ENCODE results near the gene PGM5. TPM values are rescaled to one million over a fixed set of nuclear protein-coding genes. Genes with fewer than 3 reads are reported as not detected.

PGM5 gene
- total RNA-seq, 1 experiment from 2014 or later = 4.2 TPM

DNA sequence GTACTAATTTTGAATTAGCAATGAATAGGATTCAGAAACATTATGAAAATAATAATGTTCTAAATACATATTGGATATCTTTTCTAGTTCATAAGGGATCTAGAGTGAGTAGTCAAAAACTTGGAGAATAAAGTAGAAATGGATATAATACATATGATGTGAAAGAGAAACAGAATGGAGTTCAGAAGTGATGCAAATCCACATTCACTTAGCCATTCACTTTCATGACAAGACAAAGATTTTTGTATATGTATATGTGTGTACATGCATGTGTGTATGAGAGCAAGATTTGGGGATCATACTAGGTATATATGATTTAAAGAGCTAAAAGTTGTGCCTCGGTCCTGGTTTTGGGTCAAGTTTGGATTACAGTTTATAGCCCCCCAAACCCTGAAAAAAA lies 150.1 kb downstream of the PGM5 start:
- intact Hi-C loops (cut with micrococcal nuclease; ENCODE audit: unreplicated experiment) = no loop called here
- ChIA-PET POLR2A (no interaction called here), CTCF (no interaction called here)
- no peaks in the 10 kb centered on the region for H3K4me1 ChIP-seq
- BruUV-seq (replicated peaks) = no TSS peak
- Mint-ChIP-seq H3K27me3 (ENCODE audit: insufficient read depth, unreplicated experiment) (no peaks in the 10 kb centered on the region), H3K27ac (ENCODE audit: unreplicated experiment) (no peak overlapping the region), H3K9me3 (ENCODE audit: unreplicated experiment) (no peaks in the 10 kb centered on the region), H3K4me3 (ENCODE audit: unreplicated experiment) (no peak overlapping the region), H3K4me1 (ENCODE audit: low read depth, unreplicated experiment) (no peaks in the 10 kb centered on the region), H3K36me3 (ENCODE audit: insufficient read depth, unreplicated experiment) (no peaks in the 10 kb centered on the region)
- H3K27me3 ChIP-seq (replicated peaks; ENCODE audit: control insufficient read depth, insufficient read depth, low read length) = no peaks in the 10 kb centered on the region
- no peaks in the 10 kb centered on the region for H3K36me3 ChIP-seq (ENCODE audit: control insufficient read depth, insufficient read depth, low read length)
- DNase-seq = no peak
- TF ChIP-seq, protein P1, sequence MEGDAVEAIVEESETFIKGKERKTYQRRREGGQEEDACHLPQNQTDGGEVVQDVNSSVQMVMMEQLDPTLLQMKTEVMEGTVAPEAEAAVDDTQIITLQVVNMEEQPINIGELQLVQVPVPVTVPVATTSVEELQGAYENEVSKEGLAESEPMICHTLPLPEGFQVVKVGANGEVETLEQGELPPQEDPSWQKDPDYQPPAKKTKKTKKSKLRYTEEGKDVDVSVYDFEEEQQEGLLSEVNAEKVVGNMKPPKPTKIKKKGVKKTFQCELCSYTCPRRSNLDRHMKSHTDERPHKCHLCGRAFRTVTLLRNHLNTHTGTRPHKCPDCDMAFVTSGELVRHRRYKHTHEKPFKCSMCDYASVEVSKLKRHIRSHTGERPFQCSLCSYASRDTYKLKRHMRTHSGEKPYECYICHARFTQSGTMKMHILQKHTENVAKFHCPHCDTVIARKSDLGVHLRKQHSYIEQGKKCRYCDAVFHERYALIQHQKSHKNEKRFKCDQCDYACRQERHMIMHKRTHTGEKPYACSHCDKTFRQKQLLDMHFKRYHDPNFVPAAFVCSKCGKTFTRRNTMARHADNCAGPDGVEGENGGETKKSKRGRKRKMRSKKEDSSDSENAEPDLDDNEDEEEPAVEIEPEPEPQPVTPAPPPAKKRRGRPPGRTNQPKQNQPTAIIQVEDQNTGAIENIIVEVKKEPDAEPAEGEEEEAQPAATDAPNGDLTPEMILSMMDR (IDR thresholded peaks at IDR 0.05; ENCODE audit: insufficient read depth in 1 of 2, low read depth in 1 of 2, low read length in 1 of 2, severe bottlenecking in 1 of 2, unreplicated experiment in 1 of 2) = no peak
- no peak overlapping the region for H3K4me3 ChIP-seq (ENCODE audit: low read depth, low read length)
- no peaks in the 10 kb centered on the region for H3K9me3 ChIP-seq

- Mint-ChIP-seq H3K27ac (ENCODE audit: unreplicated experiment) (no peak overlapping the region), H3K4me3 (ENCODE audit: unreplicated experiment) (no peak overlapping the region), H3K9me3 (ENCODE audit: unreplicated experiment) (no peaks in the 10 kb centered on the region), H3K4me1 (ENCODE audit: low read depth, unreplicated experiment) (no peaks in the 10 kb centered on the region), H3K36me3 (ENCODE audit: insufficient read depth, unreplicated experiment) (no peaks in the 10 kb centered on the region), H3K27me3 (ENCODE audit: insufficient read depth, unreplicated experiment) (no peaks in the 10 kb centered on the region)
- no peaks in the 10 kb centered on the region for H3K36me3 ChIP-seq (ENCODE audit: control insufficient read depth, insufficient read depth, low read length)
- no TSS peak for BruUV-seq (replicated peaks)
- ChIA-PET CTCF (no interaction called here), POLR2A (no interaction called here)
- TF ChIP-seq, protein P1 (IDR thresholded peaks at IDR 0.05; ENCODE audit: insufficient read depth in 1 of 2, low read depth in 1 of 2, low read length in 1 of 2, severe bottlenecking in 1 of 2, unreplicated experiment in 1 of 2) = peak in 1 of 2 experiments; percentile 9
- intact Hi-C loops (cut with micrococcal nuclease; ENCODE audit: unreplicated experiment) = no loop called here
- no peaks in the 10 kb centered on the region for H3K9me3 ChIP-seq
- H3K4me3 ChIP-seq (ENCODE audit: low read depth, low read length) = no peak overlapping the region
- no peak for DNase-seq
- H3K27me3 ChIP-seq (replicated peaks; ENCODE audit: control insufficient read depth, insufficient read depth, low read length) = no peaks in the 10 kb centered on the region
- no peaks in the 10 kb centered on the region for H3K4me1 ChIP-seq
Observed at GRCh38 chr9:68507130-68507805, 150.9 kb downstream of the PGM5 start.

DNA sequence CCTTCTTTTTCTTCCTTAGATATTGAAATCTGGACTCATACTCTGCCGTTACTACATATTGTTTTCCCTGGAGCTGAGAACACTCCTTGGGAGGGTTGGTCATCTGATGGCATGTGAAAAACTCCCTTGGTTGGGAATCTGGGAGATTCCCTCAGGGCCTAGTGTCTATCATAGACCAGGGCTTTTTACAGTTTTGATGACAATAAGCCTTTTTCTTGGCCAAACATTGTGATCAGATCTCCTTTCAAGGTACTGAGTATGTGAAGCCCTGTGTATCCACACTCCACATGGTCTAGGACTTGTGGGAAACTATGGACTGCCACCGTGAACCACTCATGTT lies 151.4 kb downstream of the PGM5 start:
- Histone ChIP-seq H3K27me3 (replicated peaks; ENCODE audit: control insufficient read depth, insufficient read depth, low read length) (no peaks in the 10 kb centered on the region), H3K9me3 (no peaks in the 10 kb centered on the region), H3K4me3 (ENCODE audit: low read depth, low read length) (no peak overlapping the region), H3K36me3 (ENCODE audit: control insufficient read depth, insufficient read depth, low read length) (no peaks in the 10 kb centered on the region), H3K4me1 (no peaks in the 10 kb centered on the region)
- no peaks in the 10 kb centered on the region for H3K36me3 Mint-ChIP-seq (ENCODE audit: insufficient read depth, unreplicated experiment)
- ChIA-PET POLR2A (no interaction called here), CTCF (no interaction called here)
- DNase-seq = no peak
- no peaks in the 10 kb centered on the region for H3K4me1 Mint-ChIP-seq (ENCODE audit: low read depth, unreplicated experiment)
- intact Hi-C loops (cut with micrococcal nuclease; ENCODE audit: unreplicated experiment) = no loop called here
- no peak overlapping the region for H3K4me3 Mint-ChIP-seq (ENCODE audit: unreplicated experiment)
- no TSS peak for BruUV-seq (replicated peaks)
- TF ChIP-seq, protein P1 (IDR thresholded peaks at IDR 0.05; ENCODE audit: insufficient read depth in 1 of 2, low read depth in 1 of 2, low read length in 1 of 2, severe bottlenecking in 1 of 2, unreplicated experiment in 1 of 2) = no peak
- H3K9me3 Mint-ChIP-seq (ENCODE audit: unreplicated experiment) = no peaks in the 10 kb centered on the region
- H3K27ac Mint-ChIP-seq (ENCODE audit: unreplicated experiment) = no peak overlapping the region
- H3K27me3 Mint-ChIP-seq (ENCODE audit: insufficient read depth, unreplicated experiment) = no peaks in the 10 kb centered on the region
